ENCODE data around the gene DNAI7. TPM values are rescaled to one million over a fixed set of nuclear protein-coding genes. Genes with fewer than 3 reads are reported as not detected.

DNAI7 gene
- total RNA-seq: not detected

- no peaks in the 10 kb centered on the region for H3K9me3 ChIP-seq
- TF ChIP-seq CTCF (IDR thresholded peaks at IDR 0.05): no peak
- DNase-seq: peak; percentile 99
- H3K4me3 ChIP-seq: peak within 1 kb of the TSS; percentile 68
- no peaks in the 10 kb centered on the region for H3K36me3 ChIP-seq
- peak within 1 kb of the TSS; percentile 87 to 90 for H3K9ac ChIP-seq (ENCODE audit: low read depth in 2 of 2, low read length in 2 of 2)
- intact Hi-C loops (cut with DNase I): no loop called here
- H3K27ac ChIP-seq: peak within 1 kb of the TSS; percentile 88
- no peaks in the 10 kb centered on the region for H3K4me1 ChIP-seq
- no peaks in the 10 kb centered on the region for H3K27me3 ChIP-seq
These were observed at the start of gene DNAI7, which contains the start of gene ETFRF1 for GRCh38 chr12:25195056-25195971. Gene DNAI7 (minus strand): TSS chr12:25195160. CDS start chr12:25195078, 82 bp downstream. Gene ETFRF1 (plus strand): TSS chr12:25195237. CDS start chr12:25203957, 8,720 bp downstream.

- intact Hi-C loops (cut with DNase I): loop anchor here (10.0 kb wide), 1 partner anchor 81 kb away; no protein-coding TSS in a partner anchor
- Histone ChIP-seq H3K9ac (ENCODE audit: low read depth in 2 of 2, low read length in 2 of 2) (no peak overlapping the region), H3K9me3 (no peaks in the 10 kb centered on the region), H3K27me3 (no peaks in the 10 kb centered on the region), H3K27ac (peak overlapping the region; percentile 22), H3K4me1 (no peaks in the 10 kb centered on the region), H3K36me3 (no peaks in the 10 kb centered on the region), H3K4me3 (no peak overlapping the region)
- no peak for DNase-seq
- TF ChIP-seq CTCF (IDR thresholded peaks at IDR 0.05): no peak
These were observed 48.7 kb upstream of the DNAI7 start for GRCh38 chr12:25243680-25243990.

GRCh38 chr12:25242981-25243679 lies 48.2 kb upstream of the DNAI7 start:
- Histone ChIP-seq H3K9ac (ENCODE audit: low read depth in 2 of 2, low read length in 2 of 2) (no peak overlapping the region), H3K4me3 (no peak overlapping the region), H3K27ac (peak overlapping the region; percentile 22), H3K27me3 (no peaks in the 10 kb centered on the region), H3K36me3 (no peaks in the 10 kb centered on the region), H3K9me3 (no peaks in the 10 kb centered on the region), H3K4me1 (no peaks in the 10 kb centered on the region)
- intact Hi-C loops (cut with DNase I): loop anchor here (10.0 kb wide), 1 partner anchor 82 kb away; no protein-coding TSS in a partner anchor
- TF ChIP-seq CTCF (IDR thresholded peaks at IDR 0.05): no peak
- peak; percentile 45 for DNase-seq

GRCh38 chr12:25241167-25242020 lies 46.4 kb upstream of the DNAI7 start:
- peak; percentile 51 for TF ChIP-seq CTCF (IDR thresholded peaks at IDR 0.05)
- no peaks in the 10 kb centered on the region for H3K36me3 ChIP-seq
- no peak overlapping the region for H3K9ac ChIP-seq (ENCODE audit: low read depth in 2 of 2, low read length in 2 of 2)
- H3K27ac ChIP-seq: no peak overlapping the region
- H3K4me3 ChIP-seq: no peak overlapping the region
- intact Hi-C loops (cut with DNase I): loop anchor here (10.0 kb wide), 1 partner anchor 83 kb away; no protein-coding TSS in a partner anchor
- no peaks in the 10 kb centered on the region for H3K4me1 ChIP-seq
- DNase-seq: no peak
- H3K9me3 ChIP-seq: no peaks in the 10 kb centered on the region
- H3K27me3 ChIP-seq: no peaks in the 10 kb centered on the region

GRCh38 chr12:25236626-25237025 lies 41.7 kb upstream of the DNAI7 start:
- intact Hi-C loops (cut with DNase I): no loop called here
- Histone ChIP-seq H3K4me1 (no peaks in the 10 kb centered on the region), H3K27ac (no peak overlapping the region), H3K36me3 (no peaks in the 10 kb centered on the region), H3K27me3 (no peaks in the 10 kb centered on the region), H3K4me3 (no peak overlapping the region), H3K9me3 (no peaks in the 10 kb centered on the region), H3K9ac (ENCODE audit: low read depth in 2 of 2, low read length in 2 of 2) (no peak overlapping the region)
- TF ChIP-seq CTCF (IDR thresholded peaks at IDR 0.05): no peak
- no peak for DNase-seq

Measured in colonic mucosa (tissue), 4 donors.